ENCODE data around the gene CCM2L. TPM values are rescaled to one million over a fixed set of nuclear protein-coding genes. Genes with fewer than 3 reads are reported as not detected.

CCM2L gene
- total RNA-seq, 1 donor from 2014 or later: not detected

DNA sequence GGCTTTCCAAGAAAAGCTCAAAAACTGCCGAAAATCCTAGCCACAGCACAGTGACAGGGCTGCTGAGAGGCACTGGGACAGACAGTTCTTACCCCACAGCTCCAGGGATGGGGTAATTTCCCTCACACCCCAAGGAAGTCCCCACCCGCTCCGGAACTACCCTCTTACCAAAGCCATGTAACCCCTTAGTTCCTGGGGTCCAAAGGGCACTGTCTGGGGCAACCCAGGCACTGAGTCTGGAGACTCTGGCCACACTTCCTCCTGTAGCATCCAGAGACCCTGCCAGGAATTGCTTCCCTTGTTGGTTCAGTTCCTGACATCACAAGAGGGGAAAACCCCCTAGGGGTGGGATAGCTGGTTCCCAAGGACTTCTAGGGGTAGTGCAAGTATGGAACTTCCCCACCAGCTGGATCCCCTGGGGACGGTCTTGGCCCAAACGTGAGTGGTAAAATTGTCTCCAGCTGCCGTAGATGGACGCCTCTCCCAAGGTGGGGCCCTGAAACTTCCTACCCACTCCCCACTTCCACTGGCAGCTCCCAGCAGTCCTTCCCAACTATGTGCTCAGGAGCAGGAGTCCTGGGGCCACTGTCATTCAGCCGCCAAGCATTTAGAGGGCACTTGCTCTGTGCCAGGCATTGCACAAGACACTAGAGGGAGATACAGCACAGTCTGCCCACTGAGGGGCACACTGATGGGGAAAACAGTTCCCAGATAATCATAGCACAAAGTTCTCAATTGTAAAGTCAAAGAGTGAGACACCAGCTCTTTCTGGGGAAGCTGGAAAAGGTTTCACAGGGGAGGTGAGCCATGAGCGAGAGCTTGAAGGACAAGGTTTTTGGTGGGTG is 24.6 kb downstream of the CCM2L start:
- Mint-ChIP-seq H3K27ac (ENCODE audit: unreplicated experiment) (no peak overlapping the region), H3K4me3 (ENCODE audit: unreplicated experiment) (no peak overlapping the region), H3K9me3 (ENCODE audit: unreplicated experiment) (no peaks in the 10 kb centered on the region), H3K4me1 (ENCODE audit: unreplicated experiment) (peaks cover 9% of the 10 kb centered on the region), H3K36me3 (ENCODE audit: unreplicated experiment) (no peaks in the 10 kb centered on the region), H3K27me3 (ENCODE audit: unreplicated experiment) (peaks cover 59% of the 10 kb centered on the region)
- no peak for DNase-seq (ENCODE audit: extremely low spot score, unreplicated experiment)
- TF ChIP-seq, protein P1, sequence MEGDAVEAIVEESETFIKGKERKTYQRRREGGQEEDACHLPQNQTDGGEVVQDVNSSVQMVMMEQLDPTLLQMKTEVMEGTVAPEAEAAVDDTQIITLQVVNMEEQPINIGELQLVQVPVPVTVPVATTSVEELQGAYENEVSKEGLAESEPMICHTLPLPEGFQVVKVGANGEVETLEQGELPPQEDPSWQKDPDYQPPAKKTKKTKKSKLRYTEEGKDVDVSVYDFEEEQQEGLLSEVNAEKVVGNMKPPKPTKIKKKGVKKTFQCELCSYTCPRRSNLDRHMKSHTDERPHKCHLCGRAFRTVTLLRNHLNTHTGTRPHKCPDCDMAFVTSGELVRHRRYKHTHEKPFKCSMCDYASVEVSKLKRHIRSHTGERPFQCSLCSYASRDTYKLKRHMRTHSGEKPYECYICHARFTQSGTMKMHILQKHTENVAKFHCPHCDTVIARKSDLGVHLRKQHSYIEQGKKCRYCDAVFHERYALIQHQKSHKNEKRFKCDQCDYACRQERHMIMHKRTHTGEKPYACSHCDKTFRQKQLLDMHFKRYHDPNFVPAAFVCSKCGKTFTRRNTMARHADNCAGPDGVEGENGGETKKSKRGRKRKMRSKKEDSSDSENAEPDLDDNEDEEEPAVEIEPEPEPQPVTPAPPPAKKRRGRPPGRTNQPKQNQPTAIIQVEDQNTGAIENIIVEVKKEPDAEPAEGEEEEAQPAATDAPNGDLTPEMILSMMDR (IDR thresholded peaks at IDR 0.05): peak; percentile 45

DNA sequence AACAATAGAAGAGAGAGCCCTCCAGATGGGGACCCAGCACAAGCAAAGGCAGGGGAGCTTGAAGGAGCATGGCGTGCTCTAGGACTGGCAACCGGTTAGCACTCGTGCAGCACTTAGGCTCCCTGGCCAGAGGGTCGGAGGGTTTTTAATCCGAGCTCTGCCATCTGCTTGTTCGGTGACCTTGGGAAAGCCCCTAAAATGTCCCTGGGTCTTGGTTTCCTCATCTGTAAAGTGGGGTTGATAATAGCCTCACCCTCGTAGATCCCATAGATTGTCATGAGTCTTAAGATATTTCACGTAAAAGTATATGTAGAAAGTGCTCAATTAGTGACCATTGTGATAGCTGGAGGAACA is 25.2 kb downstream of the CCM2L start:
- Mint-ChIP-seq H3K4me1 (ENCODE audit: unreplicated experiment) (peaks cover 9% of the 10 kb centered on the region), H3K9me3 (ENCODE audit: unreplicated experiment) (no peaks in the 10 kb centered on the region), H3K36me3 (ENCODE audit: unreplicated experiment) (no peaks in the 10 kb centered on the region), H3K27ac (ENCODE audit: unreplicated experiment) (no peak overlapping the region), H3K27me3 (ENCODE audit: unreplicated experiment) (peaks cover 54% of the 10 kb centered on the region), H3K4me3 (ENCODE audit: unreplicated experiment) (no peak overlapping the region)
- TF ChIP-seq, protein P1 (IDR thresholded peaks at IDR 0.05): no peak
- DNase-seq (ENCODE audit: extremely low spot score, unreplicated experiment): no peak

DNA sequence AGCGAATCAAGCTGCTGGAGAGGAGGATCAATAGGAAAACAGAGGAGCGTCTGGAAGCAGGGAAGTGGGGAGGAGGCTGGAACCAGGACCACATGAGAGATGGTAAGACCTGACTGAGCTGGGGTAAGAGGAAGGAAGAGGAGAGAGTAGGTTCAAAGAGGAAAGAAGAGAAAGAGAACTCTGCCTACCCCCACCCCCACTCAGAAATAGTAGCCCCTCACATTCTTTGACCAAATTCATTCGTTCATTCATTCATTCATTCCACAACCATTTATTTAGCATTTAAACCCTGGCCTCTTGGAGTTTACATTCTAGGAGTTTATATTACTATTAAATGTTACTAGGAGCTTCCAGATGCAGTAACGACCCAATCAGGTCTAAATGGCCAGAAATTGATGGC is 26.0 kb downstream of the CCM2L start:
- Mint-ChIP-seq H3K27ac (ENCODE audit: unreplicated experiment) (no peak overlapping the region), H3K4me1 (ENCODE audit: unreplicated experiment) (peaks cover 12% of the 10 kb centered on the region), H3K4me3 (ENCODE audit: unreplicated experiment) (no peak overlapping the region), H3K9me3 (ENCODE audit: unreplicated experiment) (no peaks in the 10 kb centered on the region), H3K27me3 (ENCODE audit: unreplicated experiment) (peaks cover 58% of the 10 kb centered on the region), H3K36me3 (ENCODE audit: unreplicated experiment) (no peaks in the 10 kb centered on the region)
- TF ChIP-seq, protein P1 (IDR thresholded peaks at IDR 0.05): no peak
- DNase-seq (ENCODE audit: extremely low spot score, unreplicated experiment): no peak

DNA sequence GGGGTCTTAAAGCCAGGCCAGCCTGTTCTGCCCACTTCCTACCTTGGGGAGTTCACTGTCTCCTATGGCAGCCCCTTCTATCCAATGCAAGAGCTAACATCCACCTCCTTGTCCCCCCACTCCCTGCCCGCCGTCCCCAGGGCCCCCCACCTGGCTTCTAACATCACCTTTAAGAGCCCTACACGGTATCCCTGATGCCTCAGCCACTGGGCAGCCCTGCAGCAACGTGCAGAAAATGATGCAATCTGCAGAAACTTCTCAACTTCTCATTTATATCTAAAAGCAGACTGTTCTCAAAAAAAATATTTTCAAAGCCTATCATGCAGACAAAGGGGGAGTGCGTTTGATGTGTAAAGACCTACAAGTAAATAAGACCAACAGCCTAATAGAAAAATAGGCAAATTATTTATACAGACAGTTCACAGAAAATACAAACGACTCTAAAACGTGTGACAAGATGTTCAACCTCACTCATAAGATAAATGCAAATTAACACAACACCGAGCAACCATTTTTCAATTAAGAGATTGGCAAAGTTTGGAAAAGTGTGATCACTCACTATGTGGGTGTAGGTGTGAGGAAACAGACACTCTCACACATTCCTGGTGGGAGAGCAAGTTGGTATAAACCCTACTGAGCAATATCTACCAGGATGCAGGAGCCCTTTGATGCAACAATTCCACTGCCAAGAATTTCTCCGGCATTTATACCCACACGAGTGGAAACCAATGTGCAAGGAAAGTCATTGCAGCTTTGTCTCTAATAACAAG is 26.7 kb downstream of the CCM2L start:
- Mint-ChIP-seq H3K4me1 (ENCODE audit: unreplicated experiment) (peaks cover 19% of the 10 kb centered on the region), H3K9me3 (ENCODE audit: unreplicated experiment) (no peaks in the 10 kb centered on the region), H3K4me3 (ENCODE audit: unreplicated experiment) (no peak overlapping the region), H3K27me3 (ENCODE audit: unreplicated experiment) (peaks cover 62% of the 10 kb centered on the region), H3K36me3 (ENCODE audit: unreplicated experiment) (no peaks in the 10 kb centered on the region), H3K27ac (ENCODE audit: unreplicated experiment) (no peak overlapping the region)
- no peak for DNase-seq (ENCODE audit: extremely low spot score, unreplicated experiment)
- TF ChIP-seq, protein P1 (IDR thresholded peaks at IDR 0.05): no peak

DNA sequence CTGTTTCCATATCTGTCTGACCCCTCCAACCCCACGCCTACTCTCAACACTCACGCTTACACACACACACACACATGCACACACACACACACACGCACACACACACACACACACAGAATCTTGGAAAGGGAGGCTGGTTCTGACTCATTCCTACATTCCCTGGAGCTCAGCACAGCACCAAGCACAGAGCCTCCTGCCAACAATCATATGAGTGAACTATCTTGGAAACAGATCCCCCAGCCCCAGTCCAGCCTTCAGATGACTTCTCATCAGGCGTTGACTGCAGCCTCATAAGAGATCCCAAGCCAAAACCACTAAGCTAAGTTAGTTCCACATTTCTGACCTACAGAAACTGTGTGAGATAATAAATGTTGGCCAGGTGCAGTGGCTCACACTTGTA is 27.7 kb downstream of the CCM2L start:
- Mint-ChIP-seq H3K9me3 (ENCODE audit: unreplicated experiment) (no peaks in the 10 kb centered on the region), H3K4me1 (ENCODE audit: unreplicated experiment) (peaks cover 25% of the 10 kb centered on the region), H3K4me3 (ENCODE audit: unreplicated experiment) (no peak overlapping the region), H3K27me3 (ENCODE audit: unreplicated experiment) (peaks cover 62% of the 10 kb centered on the region), H3K36me3 (ENCODE audit: unreplicated experiment) (no peaks in the 10 kb centered on the region), H3K27ac (ENCODE audit: unreplicated experiment) (no peak overlapping the region)
- TF ChIP-seq, protein P1 (IDR thresholded peaks at IDR 0.05): no peak
- no peak for DNase-seq (ENCODE audit: extremely low spot score, unreplicated experiment)
